H9 (cell line): ENCODE results near the gene INTS7. TPM values are rescaled to one million over a fixed set of nuclear protein-coding genes. Genes with fewer than 3 reads are reported as not detected.

Experiments
- DNase-seq: peaks from one replicate; pipeline ENCODE4 v3.0.0-alpha.2; 2017
- H2AFZ ChIP-seq: one replicate; pipeline ENCODE4 v1.6.1; 2013; ENCODE audit warnings: mild to moderate bottlenecking, low read length, control low read depth, moderate library complexity
- H2AK5ac ChIP-seq: 2 replicates; pipeline ENCODE4 v1.6.1; 2013; ENCODE audit warnings: low read length, control low read depth, mixed read lengths; ENCODE audit not compliant: insufficient read length
- H2BK120ac ChIP-seq: one replicate; pipeline ENCODE4 v1.6.1; 2013; ENCODE audit warnings: low read depth, mild to moderate bottlenecking, low read length, control low read depth, inconsistent platforms; ENCODE audit not compliant: poor library complexity, severe bottlenecking
- H2BK12ac ChIP-seq: 2 replicates; pipeline ENCODE4 v1.6.1; 2013; ENCODE audit warnings: low read length, control low read depth, mixed read lengths, low read depth; ENCODE audit not compliant: insufficient read length
- H2BK15ac ChIP-seq: 2 replicates; pipeline ENCODE4 v1.6.1; 2013; ENCODE audit warnings: low read depth, low read length, control low read depth
- H2BK20ac ChIP-seq: one replicate; pipeline ENCODE4 v1.6.1; 2013; ENCODE audit warnings: low read depth, mild to moderate bottlenecking, low read length, control low read depth, inconsistent platforms; ENCODE audit not compliant: poor library complexity, severe bottlenecking
- H2BK5ac ChIP-seq: 2 replicates; pipeline ENCODE4 v1.6.1; 2013; ENCODE audit warnings: low read length, control low read depth, mixed read lengths; ENCODE audit not compliant: insufficient read length
- H3K14ac ChIP-seq: 2 replicates; pipeline ENCODE4 v1.6.1; 2013; ENCODE audit warnings: low read length, control low read depth; ENCODE audit not compliant: insufficient read depth
- H3K18ac ChIP-seq: 2 replicates; pipeline ENCODE4 v1.6.1; 2013; ENCODE audit warnings: low read depth, mild to moderate bottlenecking, mixed read lengths, low read length, control low read depth; ENCODE audit not compliant: insufficient read length
- H3K23ac ChIP-seq: 2 replicates; pipeline ENCODE4 v1.6.1; 2013; ENCODE audit warnings: low read length, control low read depth, mixed read lengths, low read depth; ENCODE audit not compliant: insufficient read length
- H3K23me2 ChIP-seq: 2 replicates; pipeline ENCODE4 v1.6.1; 2013; ENCODE audit warnings: low read depth, mild to moderate bottlenecking, mixed read lengths, low read length, control low read depth; ENCODE audit not compliant: insufficient read length, poor library complexity, severe bottlenecking
- H3K27ac ChIP-seq: 2 replicates; pipeline ENCODE4 v1.5.1; 2013; ENCODE audit warnings: low read length, control low read depth, mixed read lengths, low read depth; ENCODE audit not compliant: insufficient read length
- H3K27me3 ChIP-seq: 2 replicates; pipeline ENCODE4 v1.6.1; 2013; ENCODE audit warnings: low read length, control low read depth, inconsistent platforms; ENCODE audit not compliant: insufficient read depth
- H3K4ac ChIP-seq: 2 replicates; pipeline ENCODE4 v1.6.1; 2013; ENCODE audit warnings: low read depth, mild to moderate bottlenecking, control low read depth, inconsistent platforms, low read length, moderate library complexity
- H3K4me1 ChIP-seq: 2 replicates; pipeline ENCODE4 v1.6.1; 2013; ENCODE audit warnings: low read length, control low read depth, inconsistent platforms; ENCODE audit not compliant: insufficient read depth
- H3K4me2 ChIP-seq: 2 replicates; pipeline ENCODE4 v1.6.1; 2013; ENCODE audit warnings: low read length, control low read depth, mixed read lengths; ENCODE audit not compliant: insufficient read length, insufficient read depth
- H3K56ac ChIP-seq: 2 replicates; pipeline ENCODE4 v1.6.1; 2013; ENCODE audit warnings: low read depth, mild to moderate bottlenecking, mixed read lengths, low read length, control low read depth; ENCODE audit not compliant: insufficient read length
- H3K79me1 ChIP-seq: 2 replicates; pipeline ENCODE4 v1.6.1; 2013; ENCODE audit warnings: low read depth, mild to moderate bottlenecking, moderate library complexity, low read length, control low read depth, inconsistent platforms; ENCODE audit not compliant: insufficient read depth, poor library complexity, severe bottlenecking
- H3K79me2 ChIP-seq: 2 replicates; pipeline ENCODE4 v1.6.1; 2013; ENCODE audit warnings: low read length, control low read depth, inconsistent platforms; ENCODE audit not compliant: insufficient read depth
- H3K9ac ChIP-seq: 2 replicates; pipeline ENCODE4 v1.6.1; 2013; ENCODE audit warnings: low read length, control low read depth, mixed read lengths; ENCODE audit not compliant: insufficient read length; ENCODE audit errors: extremely low read depth
- H3K9me3 ChIP-seq: one replicate; pipeline ENCODE4 v1.6.1; 2013; ENCODE audit warnings: low read depth, low read length, inconsistent platforms; ENCODE audit not compliant: control insufficient read depth
- H3T11ph ChIP-seq: one replicate; pipeline ENCODE4 v1.6.1; 2013; ENCODE audit warnings: mild to moderate bottlenecking, low read length, control low read depth, inconsistent platforms
- H4K20me1 ChIP-seq: one replicate; pipeline ENCODE4 v1.6.1; 2013; ENCODE audit not compliant: control insufficient read depth, insufficient read length, insufficient read depth
- H4K5ac ChIP-seq: 2 replicates; pipeline ENCODE4 v1.6.1; 2013; ENCODE audit warnings: low read depth, mild to moderate bottlenecking, mixed read lengths, low read length, control low read depth; ENCODE audit not compliant: insufficient read length
- H4K8ac ChIP-seq: replicated peaks from 2 replicates; pipeline ENCODE4 v1.6.1; 2013; ENCODE audit warnings: low read length, control low read depth, mixed read lengths, low read depth; ENCODE audit not compliant: insufficient read length
- H4K91ac ChIP-seq: 2 replicates; pipeline ENCODE4 v1.6.1; 2013; ENCODE audit warnings: low read depth, mild to moderate bottlenecking, moderate library complexity, mixed read lengths, low read length, control low read depth; ENCODE audit not compliant: insufficient read length
- H3K27ac Mint-ChIP-seq, 3 experiments: 2 replicates in 2 of 3; 3 replicates in 1 of 3; pipeline ENCODE4 v1.8.0; 2020 to 2021; ENCODE audit warnings: mixed read lengths in 3 of 3, mild to moderate bottlenecking in 1 of 3, moderate library complexity in 1 of 3
- H3K27me3 Mint-ChIP-seq: 2 replicates; pipeline ENCODE4 v1.8.0; 2021; ENCODE audit warnings: low read depth, mild to moderate bottlenecking, moderate library complexity, mixed read lengths
- H3K36me3 Mint-ChIP-seq, 3 experiments: 2 replicates in 2 of 3; 3 replicates in 1 of 3; pipeline ENCODE4 v1.8.0; 2020 to 2021; ENCODE audit warnings: low read depth in 3 of 3, mixed read lengths in 3 of 3; ENCODE audit not compliant: insufficient read depth in 1 of 3
- H3K4me1 Mint-ChIP-seq, 2 experiments: 2 replicates each; pipeline ENCODE4 v1.8.0; 2020; ENCODE audit warnings: mixed read lengths in 2 of 2
- H3K4me3 Mint-ChIP-seq, 2 experiments: 2 replicates in 1 of 2; 3 replicates in 1 of 2; pipeline ENCODE4 v1.8.0; 2020 to 2021; ENCODE audit warnings: mild to moderate bottlenecking in 2 of 2, mixed read lengths in 2 of 2, moderate library complexity in 1 of 2
- H3K9me3 Mint-ChIP-seq, 2 experiments: 2 replicates in 1 of 2; 3 replicates in 1 of 2; pipeline ENCODE4 v1.8.0; 2020; ENCODE audit warnings: mild to moderate bottlenecking in 2 of 2, mixed read lengths in 2 of 2, moderate library complexity in 1 of 2
- total RNA-seq: library from RNA; stranded (reverse); gene quantifications from 2 replicates; pipeline ENCODE4 v1.2.1, GENCODE V29; 2021
- TF ChIP-seq, protein P1 (sequence below): fragments of 200-600 bp; sonication (generic); conservative IDR thresholded peaks from 3 replicates; pipeline ENCODE4 v1.8.0; 2021; ENCODE audit warnings: antibody characterized with exemption, mild to moderate bottlenecking

INTS7 gene
- total RNA-seq, 1 experiment from 2014 or later, result 32.3 TPM

DNA sequence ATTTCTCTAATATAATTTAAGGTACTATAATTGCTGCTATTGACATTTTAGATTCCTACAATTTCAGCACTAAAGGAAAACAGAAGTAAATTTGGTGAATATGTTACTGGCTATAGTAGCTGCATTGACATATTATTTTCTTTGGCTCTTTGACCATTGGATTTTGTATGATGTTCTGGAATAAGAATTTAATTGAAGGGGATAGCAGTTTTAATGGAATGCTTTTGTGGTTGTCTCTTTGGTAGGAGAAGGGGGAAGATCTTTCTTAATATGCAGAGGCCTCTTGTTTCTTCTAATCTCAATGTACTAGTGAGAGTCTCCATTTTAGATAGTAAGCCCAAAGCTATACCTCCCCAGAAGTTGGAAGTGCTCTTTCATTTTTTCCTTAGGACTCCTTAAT, 7.1 kb upstream of the INTS7 start:
- Mint-ChIP-seq H3K4me1 (peaks cover 12 to 17% of the 10 kb centered on the region in 2 experiments), H3K27ac (no peak overlapping the region), H3K27me3 (no peaks in the 10 kb centered on the region; the same call in 1 of the 2 replicates), H3K9me3 (no peaks in the 10 kb centered on the region), H3K4me3 (no peak overlapping the region), H3K36me3 (peaks cover 28 to 46% (median 42%) of the 10 kb centered on the region in 3 experiments; a peak in 6 of 7 replicates)
- Histone ChIP-seq H3K18ac (no peak overlapping the region), H3K23me2 (no peaks in the 10 kb centered on the region), H2AFZ (no peak overlapping the region), H3K27me3 (no peaks in the 10 kb centered on the region), H3T11ph (no peak overlapping the region), H3K23ac (no peak overlapping the region), H3K9me3 (no peaks in the 10 kb centered on the region), H2BK120ac (no peak overlapping the region), H4K8ac (no peak overlapping the region), H3K4me1 (no peaks in the 10 kb centered on the region), H4K5ac (no peak overlapping the region), H2BK5ac (no peak overlapping the region), H3K79me2 (peaks cover 13% of the 10 kb centered on the region; the same call in 1 of the 2 replicates), H4K20me1 (no peaks in the 10 kb centered on the region), H3K27ac (no peak overlapping the region), H3K14ac (no peak overlapping the region), H3K4ac (no peak overlapping the region), H3K79me1 (peaks cover 4% of the 10 kb centered on the region), H3K4me2 (no peak overlapping the region), H4K91ac (no peak overlapping the region), H2AK5ac (no peak overlapping the region), H3K9ac (no peak overlapping the region), H2BK15ac (no peak overlapping the region), H3K56ac (no peak overlapping the region), H2BK20ac (no peak overlapping the region), H2BK12ac (no peak overlapping the region)
- TF ChIP-seq, protein P1, sequence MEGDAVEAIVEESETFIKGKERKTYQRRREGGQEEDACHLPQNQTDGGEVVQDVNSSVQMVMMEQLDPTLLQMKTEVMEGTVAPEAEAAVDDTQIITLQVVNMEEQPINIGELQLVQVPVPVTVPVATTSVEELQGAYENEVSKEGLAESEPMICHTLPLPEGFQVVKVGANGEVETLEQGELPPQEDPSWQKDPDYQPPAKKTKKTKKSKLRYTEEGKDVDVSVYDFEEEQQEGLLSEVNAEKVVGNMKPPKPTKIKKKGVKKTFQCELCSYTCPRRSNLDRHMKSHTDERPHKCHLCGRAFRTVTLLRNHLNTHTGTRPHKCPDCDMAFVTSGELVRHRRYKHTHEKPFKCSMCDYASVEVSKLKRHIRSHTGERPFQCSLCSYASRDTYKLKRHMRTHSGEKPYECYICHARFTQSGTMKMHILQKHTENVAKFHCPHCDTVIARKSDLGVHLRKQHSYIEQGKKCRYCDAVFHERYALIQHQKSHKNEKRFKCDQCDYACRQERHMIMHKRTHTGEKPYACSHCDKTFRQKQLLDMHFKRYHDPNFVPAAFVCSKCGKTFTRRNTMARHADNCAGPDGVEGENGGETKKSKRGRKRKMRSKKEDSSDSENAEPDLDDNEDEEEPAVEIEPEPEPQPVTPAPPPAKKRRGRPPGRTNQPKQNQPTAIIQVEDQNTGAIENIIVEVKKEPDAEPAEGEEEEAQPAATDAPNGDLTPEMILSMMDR, result no peak
- no peak for DNase-seq
